Aorta (tissue), 5 donors: ENCODE results near the gene KCNMA1. TPM values are rescaled to one million over a fixed set of nuclear protein-coding genes. Genes with fewer than 3 reads are reported as not detected.

Experiments
- ATAC-seq: fragments of 200-7000 bp; cut with Tn5 transposase; one replicate; pipeline ENCODE4 v1.9.1; 2022; ENCODE audit warnings: moderate library complexity; ENCODE audit not compliant: low FRiP score
- DNase-seq, 2 donors: peaks; one replicate each; pipeline ENCODE4 v3.0.0-alpha.2; 2020
- H3K27ac ChIP-seq, 2 donors: one replicate each; pipeline ENCODE4 v1.5.1; 2013; ENCODE audit warnings: low read length in 2 of 2, mild to moderate bottlenecking in 2 of 2, moderate library complexity in 2 of 2, control low read depth in 1 of 2, inconsistent platforms in 1 of 2, low read depth in 1 of 2
- H3K27me3 ChIP-seq, 2 donors: one replicate each; pipeline ENCODE4 v1.6.1; 2013; ENCODE audit warnings: control low read depth in 1 of 2, low read length in 1 of 2, mild to moderate bottlenecking in 1 of 2, moderate library complexity in 1 of 2; ENCODE audit not compliant: insufficient read depth in 2 of 2, control insufficient read depth in 1 of 2
- H3K36me3 ChIP-seq, 2 donors: one replicate each; pipeline ENCODE4 v1.6.1; 2013; ENCODE audit warnings: control low read depth in 1 of 2, low read length in 1 of 2, mild to moderate bottlenecking in 1 of 2; ENCODE audit not compliant: insufficient read depth in 2 of 2, control insufficient read depth in 1 of 2
- H3K4me1 ChIP-seq, 2 donors: one replicate each; pipeline ENCODE4 v1.6.1; 2013; ENCODE audit warnings: low read length in 2 of 2, control low read depth in 1 of 2, mild to moderate bottlenecking in 1 of 2, moderate library complexity in 1 of 2; ENCODE audit not compliant: insufficient read depth in 2 of 2, control insufficient read depth in 1 of 2
- H3K4me3 ChIP-seq, 2 donors: one replicate each; pipeline ENCODE4 v1.5.1; 2013; ENCODE audit warnings: low read length in 2 of 2, control low read depth in 1 of 2, mild to moderate bottlenecking in 1 of 2
- H3K9me3 ChIP-seq: one replicate; pipeline ENCODE4 v1.6.1; 2013; ENCODE audit warnings: mild to moderate bottlenecking, low read length; ENCODE audit not compliant: control insufficient read depth
- WGBS, 2 donors: extraction: QIAGEN DNeasy Blood & Tissue Kit; methylation state at CpG; one replicate each; pipeline ENCODE4 v1.1.7; 2013; 5-methylcytosine and 5-hydroxymethylcytosine counted together
- intact Hi-C, 2 donors: fragments of 100-400 bp; cut with DNase I; formaldehyde crosslinking; loops; one replicate each; pipeline versions ENCODE4 v1.14.2 to v1.15.0; 2022
- polyA plus RNA-seq, 2 donors: library from polyadenylated mRNA; stranded (reverse); fragments of 200-250 nt; gene quantifications; one replicate each; pipeline ENCODE4 v1.2.3, GENCODE V29; 2013
- total RNA-seq, 2 donors: library from RNA; stranded (reverse); fragmentation: NEBNext Ultra II Directional; extraction: Animal tissue kit (Norgen Biotek cat#: 25700); gene quantifications; one replicate each; pipeline ENCODE4 v1.2.1, GENCODE V29; 2021
- donor health status: healthy with polysubstance abuse.
- donor health status: Bipolar disorder and iron deficiency.
- donor health status: DM: no; HTN: no; CAD: no.
- donor health status: DM: no; HTN: no; CAD: no.
- donor health status: DM: yes; HTN: yes; CAD: no.

Gene KCNMA1
- total and polyA plus RNA-seq, 4 donors, result 36.8 to 163 (median 125) TPM

DNA sequence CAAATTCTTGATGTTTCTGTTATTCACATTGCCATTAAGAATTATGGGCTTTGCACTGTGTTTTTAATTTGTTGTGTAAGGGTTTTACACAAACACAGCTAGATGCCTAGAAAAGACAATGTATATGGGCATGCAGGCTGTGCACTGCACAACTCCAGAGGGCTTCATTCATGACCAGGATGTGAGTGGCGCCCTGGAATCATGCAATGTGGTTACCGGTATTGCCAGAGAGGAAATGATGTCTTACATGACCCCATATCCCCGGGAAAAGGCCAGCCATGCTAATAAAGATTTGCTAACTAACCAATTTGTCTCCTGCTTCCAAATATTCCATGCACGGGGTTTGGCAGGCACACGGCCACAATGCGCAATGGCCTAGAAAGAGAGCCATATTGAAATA is 16.9 kb downstream of the KCNMA1 start:
- Histone ChIP-seq H3K36me3 (no peaks in the 10 kb centered on the region), H3K4me1 (peaks cover 0 to 1% of the 10 kb centered on the region in 2 donors), H3K27ac (no peak overlapping the region), H3K27me3 (no peaks in the 10 kb centered on the region), H3K4me3 (no peak overlapping the region), H3K9me3 (no peaks in the 10 kb centered on the region)
- DNase-seq (no peak), ATAC-seq (no peak)
- intact Hi-C loops, result no loop called here
- WGBS, 2 donors, result 84 to 90% methylated on average over 6 of the region's 6 CpGs

DNA sequence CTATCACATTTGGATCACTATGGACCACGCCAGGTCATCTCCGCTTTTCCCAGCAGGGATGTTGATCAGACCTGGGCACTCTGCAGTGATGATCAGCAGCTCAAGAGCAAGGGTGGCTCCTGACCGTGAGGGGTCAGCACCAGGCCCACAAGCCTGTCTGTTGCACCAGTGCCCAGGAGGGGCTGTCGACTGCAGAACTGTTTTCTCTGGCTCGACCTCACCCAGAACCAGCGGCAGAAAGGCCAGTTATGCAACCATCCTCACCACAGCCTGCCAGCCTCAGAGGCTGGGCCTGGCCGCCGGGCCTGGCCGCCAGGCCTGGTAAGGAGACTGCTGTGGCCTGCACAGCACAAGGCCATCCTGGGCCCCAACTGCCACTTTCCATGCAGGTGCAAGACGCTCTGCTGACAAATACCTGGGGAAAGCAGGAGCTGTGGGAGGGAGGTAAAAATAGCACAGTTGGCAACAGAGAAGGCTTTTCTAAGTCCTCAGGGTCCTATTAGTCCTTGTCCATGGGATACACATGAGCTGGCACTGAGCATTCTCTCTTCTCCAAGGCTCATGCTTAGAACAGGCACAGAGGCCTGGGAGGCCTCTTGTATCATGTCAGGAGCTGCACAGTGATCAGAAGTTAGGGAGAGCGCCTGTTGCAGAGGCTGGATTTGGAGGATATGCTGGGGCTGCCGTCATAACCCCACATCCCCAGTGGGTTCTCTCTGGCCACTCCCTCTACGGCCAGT is 17.5 kb downstream of the KCNMA1 start:
- ATAC-seq (peak; percentile 78), DNase-seq (peak in 1 of 2 donors; percentile 62)
- Histone ChIP-seq H3K27ac (no peak overlapping the region), H3K9me3 (no peaks in the 10 kb centered on the region), H3K36me3 (no peaks in the 10 kb centered on the region), H3K4me1 (peaks cover 1 to 4% of the 10 kb centered on the region in 2 donors), H3K4me3 (no peak overlapping the region), H3K27me3 (no peaks in the 10 kb centered on the region)
- WGBS, 2 donors, result 33 to 37% methylated on average over 13 of the region's 13 CpGs
- intact Hi-C loops, result no loop called here

DNA sequence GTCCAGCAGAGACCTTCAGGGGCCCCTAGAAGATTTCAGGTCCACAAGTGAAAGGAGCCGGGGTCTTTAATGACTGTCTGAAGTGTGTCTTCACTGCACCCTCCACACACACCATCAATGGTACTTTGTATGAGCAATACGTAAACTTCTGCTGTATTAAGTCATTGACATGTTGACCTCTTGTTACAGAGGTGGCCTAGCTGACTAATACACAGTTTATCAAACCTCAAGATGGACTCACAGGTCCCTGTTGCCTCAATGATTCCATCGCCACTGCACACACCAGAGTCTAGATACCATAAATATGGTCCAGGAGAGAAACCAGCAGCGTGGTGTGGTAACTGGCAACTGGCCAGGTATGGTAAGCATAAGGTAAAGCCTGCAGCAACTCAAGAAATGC is 19.5 kb downstream of the KCNMA1 start:
- Histone ChIP-seq H3K9me3 (no peaks in the 10 kb centered on the region), H3K27ac (peak overlapping the region in 1 of 2 donors; percentile 20), H3K36me3 (no peaks in the 10 kb centered on the region), H3K4me3 (no peak overlapping the region), H3K4me1 (peaks cover 3 to 11% of the 10 kb centered on the region in 2 donors), H3K27me3 (no peaks in the 10 kb centered on the region)
- intact Hi-C loops, result no loop called here
- DNase-seq (no peak), ATAC-seq (no peak)
- WGBS, 2 donors, result 70 to 95% methylated on average over 4 of the region's 4 CpGs

DNA sequence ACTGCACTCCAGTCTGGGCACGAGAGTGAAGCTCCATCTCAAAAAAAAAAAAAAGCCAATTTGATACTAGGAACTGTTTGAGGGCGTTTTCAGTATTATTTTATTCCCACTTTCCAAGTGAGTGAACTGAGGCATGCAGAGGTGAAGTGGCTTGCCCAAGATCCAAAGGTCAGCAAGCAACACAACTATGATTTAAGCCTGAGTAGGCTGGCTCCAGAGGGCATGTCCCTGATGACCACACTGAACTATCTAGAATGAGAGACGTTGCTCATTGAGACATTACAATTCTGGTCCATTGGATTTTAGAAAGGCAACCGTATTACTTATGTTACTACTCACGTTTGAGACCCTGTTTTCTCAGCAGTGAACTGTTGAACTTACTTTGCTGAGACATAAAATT is 20.8 kb downstream of the KCNMA1 start:
- ATAC-seq (no peak), DNase-seq (no peak)
- 86 to 87% methylated on average over 5 of the region's 5 CpGs for WGBS, 2 donors
- no peaks in the 10 kb centered on the region for H3K9me3 ChIP-seq
- no peak overlapping the region for H3K27ac ChIP-seq
- H3K36me3 ChIP-seq, result no peaks in the 10 kb centered on the region
- intact Hi-C loops, result no loop called here
- H3K27me3 ChIP-seq, result no peaks in the 10 kb centered on the region
- H3K4me3 ChIP-seq, result no peak overlapping the region
- peaks cover 3 to 11% of the 10 kb centered on the region in 2 donors for H3K4me1 ChIP-seq

DNA sequence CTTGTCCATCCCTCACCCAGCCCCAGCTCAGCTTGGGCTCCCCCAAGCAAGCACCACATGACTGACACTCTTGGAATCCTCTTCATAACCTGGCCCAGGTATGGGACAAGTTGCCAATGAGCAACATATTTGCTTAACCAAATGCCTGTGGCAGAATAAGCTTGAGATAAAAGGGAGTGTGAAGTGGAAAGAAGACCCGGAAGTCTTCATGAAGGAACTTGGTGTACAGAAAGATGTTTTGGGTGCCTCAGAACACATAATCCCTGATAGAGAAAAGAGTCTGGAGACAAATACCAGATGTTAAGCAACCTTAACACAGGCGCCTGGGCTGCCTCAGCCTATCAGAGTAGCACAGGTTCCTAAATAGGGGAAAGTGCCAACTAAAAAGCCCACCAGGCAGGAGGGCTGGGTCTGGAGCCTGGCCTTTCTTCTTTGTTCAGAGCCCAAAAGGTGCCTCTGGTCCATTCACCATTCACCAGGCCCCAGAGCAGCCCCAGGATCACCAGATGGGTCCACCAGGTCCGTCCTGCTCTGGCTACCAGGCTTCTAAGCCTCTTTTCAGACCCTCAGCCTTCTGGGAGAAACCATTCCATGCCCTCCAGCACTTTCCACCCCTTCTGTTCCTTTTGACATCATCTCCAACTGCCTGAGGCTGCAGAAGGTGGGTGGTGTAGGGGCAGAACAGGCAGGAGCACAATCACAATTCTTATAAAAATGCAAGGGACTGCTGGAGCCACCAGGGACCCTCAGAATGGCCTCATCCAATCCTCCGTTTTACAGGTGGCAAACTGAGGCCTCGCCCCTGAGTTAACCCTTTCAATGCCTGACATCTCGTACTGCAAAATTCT is 22.6 kb downstream of the KCNMA1 start:
- Histone ChIP-seq H3K27ac (peak overlapping the region in 1 of 2 donors; percentile 11), H3K4me3 (no peak overlapping the region), H3K36me3 (no peaks in the 10 kb centered on the region), H3K4me1 (peaks cover 3 to 13% of the 10 kb centered on the region in 2 donors), H3K27me3 (no peaks in the 10 kb centered on the region), H3K9me3 (no peaks in the 10 kb centered on the region)
- 75 to 80% methylated on average over 6 of the region's 6 CpGs for WGBS, 2 donors
- DNase-seq (no peak), ATAC-seq (no peak)
- intact Hi-C loops, result no loop called here

DNA sequence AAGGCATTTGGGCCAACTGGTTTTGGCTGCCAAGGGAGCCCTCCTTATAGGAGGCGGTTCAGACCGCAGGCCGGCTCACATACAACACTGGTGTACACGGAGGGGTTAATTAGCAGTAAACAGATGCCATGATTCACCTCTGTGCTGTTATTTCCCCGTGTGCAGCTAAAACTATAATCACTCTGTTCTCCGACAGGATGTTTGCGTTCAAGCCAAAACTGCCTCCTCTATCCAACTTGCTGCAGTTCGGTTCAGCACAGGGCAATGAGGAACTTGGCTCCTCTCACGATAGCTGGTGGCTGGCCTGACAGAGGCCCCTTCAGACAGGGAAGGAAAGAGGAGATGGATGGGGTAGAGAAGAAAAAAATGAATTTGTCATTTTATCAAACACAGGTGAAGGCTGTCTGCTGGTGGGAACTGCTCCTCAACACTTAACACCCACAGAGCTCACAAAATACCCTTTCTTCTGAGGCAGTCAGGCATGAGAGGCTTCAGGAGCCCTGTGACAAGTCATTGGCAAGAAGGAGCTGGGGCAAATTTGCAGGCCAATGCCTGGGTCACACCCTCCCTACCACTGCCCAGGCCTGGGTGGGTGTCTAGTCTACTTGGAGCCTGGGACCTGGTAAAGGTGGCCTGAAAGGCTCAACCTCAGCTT is 24.0 kb downstream of the KCNMA1 start:
- H3K36me3 ChIP-seq, result no peaks in the 10 kb centered on the region
- DNase-seq (no peak), ATAC-seq (peak; percentile 46)
- 2 to 7% methylated on average over 9 of the region's 9 CpGs for WGBS, 2 donors
- peak overlapping the region; percentile 38 to 58 for H3K27ac ChIP-seq
- H3K4me1 ChIP-seq, result peaks cover 6 to 14% of the 10 kb centered on the region in 2 donors
- H3K9me3 ChIP-seq, result no peaks in the 10 kb centered on the region
- intact Hi-C loops, result no loop called here
- no peaks in the 10 kb centered on the region for H3K27me3 ChIP-seq
- H3K4me3 ChIP-seq, result no peak overlapping the region

DNA sequence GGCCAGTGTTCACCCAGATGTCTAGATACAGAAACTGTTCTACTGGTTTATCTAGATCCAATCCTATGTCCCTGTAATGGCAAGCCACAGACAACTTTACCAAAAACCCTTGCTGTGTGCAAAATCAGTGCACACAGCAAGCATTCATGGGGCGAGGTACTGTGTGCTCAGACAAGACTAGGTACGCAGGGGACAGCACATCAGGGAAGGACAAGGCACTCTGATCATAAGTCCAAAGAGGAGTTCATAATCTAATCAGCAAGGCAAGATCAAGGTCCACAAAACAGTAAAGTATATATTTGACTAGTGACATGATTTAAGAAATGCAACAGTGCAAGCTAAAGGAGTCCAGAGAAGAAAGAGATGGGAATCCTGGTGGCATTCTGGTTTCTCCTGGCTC is 25.9 kb downstream of the KCNMA1 start:
- H3K36me3 ChIP-seq, result no peaks in the 10 kb centered on the region
- H3K4me3 ChIP-seq, result no peak overlapping the region
- no peaks in the 10 kb centered on the region for H3K27me3 ChIP-seq
- WGBS, 2 donors, result 95% methylated on average over 2 of the region's 2 CpGs
- peaks cover 6 to 14% of the 10 kb centered on the region in 2 donors for H3K4me1 ChIP-seq
- no peaks in the 10 kb centered on the region for H3K9me3 ChIP-seq
- no peak for DNase-seq
- H3K27ac ChIP-seq, result no peak overlapping the region
- no peak for ATAC-seq
- intact Hi-C loops, result no loop called here

DNA sequence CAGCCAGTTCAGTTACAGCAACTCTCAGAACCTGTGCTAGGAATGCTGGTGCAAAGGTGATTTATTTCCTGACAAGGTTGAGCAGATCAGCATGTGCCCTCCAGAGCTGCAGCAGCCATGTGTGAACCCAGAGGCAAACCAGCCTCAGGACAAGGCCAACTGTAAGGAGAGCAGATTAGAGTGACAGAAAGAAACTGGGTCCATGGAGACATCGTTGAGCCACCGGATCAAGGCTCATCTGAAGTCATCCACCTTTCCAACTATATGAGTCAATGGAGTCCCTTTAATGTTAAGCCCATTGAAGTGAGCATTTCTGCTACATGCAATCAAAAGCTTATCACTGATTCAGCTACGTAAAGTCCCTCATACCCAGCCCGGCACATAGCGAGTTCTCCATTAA is 26.4 kb downstream of the KCNMA1 start:
- WGBS, 2 donors, result 85 to 95% methylated on average over 5 of the region's 5 CpGs
- Histone ChIP-seq H3K27me3 (no peaks in the 10 kb centered on the region), H3K27ac (no peak overlapping the region), H3K4me1 (peaks cover 6 to 14% of the 10 kb centered on the region in 2 donors), H3K9me3 (no peaks in the 10 kb centered on the region), H3K36me3 (no peaks in the 10 kb centered on the region), H3K4me3 (no peak overlapping the region)
- intact Hi-C loops, result no loop called here
- no peak for DNase-seq
- ATAC-seq, result no peak
